ENCODE data around the gene IGF1. TPM values are rescaled to one million over a fixed set of nuclear protein-coding genes. Genes with fewer than 3 reads are reported as not detected.

IGF1 gene
- total and polyA plus RNA-seq, 11 donors, result 1.9 to 30.3 (median 13.3) TPM

DNA sequence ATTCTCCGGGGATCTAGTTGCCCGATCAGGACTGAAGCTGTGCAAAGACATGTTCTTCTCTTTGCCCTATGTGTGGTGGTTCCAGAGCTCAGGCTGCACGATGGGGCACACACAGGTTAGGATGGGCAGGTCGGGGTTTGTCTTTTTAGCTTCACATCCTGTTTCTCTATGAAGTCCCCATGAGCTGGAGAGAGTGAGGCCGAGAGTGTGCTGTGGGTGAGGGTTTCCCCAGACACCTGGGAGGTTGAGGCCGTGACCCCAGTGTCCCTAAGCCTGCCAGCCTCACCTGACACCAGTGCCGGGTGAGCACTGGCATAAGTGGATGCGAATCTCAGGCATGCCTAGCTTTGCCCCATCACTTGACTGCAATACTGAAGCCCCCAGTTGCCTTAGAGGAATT, 32.9 kb upstream of the IGF1 start:
- ATAC-seq (no peak), DNase-seq (no peak)
- no peak overlapping the region for H3K27ac ChIP-seq
- 63 to 79% (median 71%) methylated on average over 8 of the region's 8 CpGs for whole genome bisulfite sequencing, 4 donors
- no peaks in the 10 kb centered on the region for H3K4me1 ChIP-seq
- intact Hi-C loops (cut with DNase I), result no loop called here
- TF ChIP-seq POLR2A (IDR thresholded peaks at IDR 0.05), result no peak
- TF ChIP-seq, protein P1, sequence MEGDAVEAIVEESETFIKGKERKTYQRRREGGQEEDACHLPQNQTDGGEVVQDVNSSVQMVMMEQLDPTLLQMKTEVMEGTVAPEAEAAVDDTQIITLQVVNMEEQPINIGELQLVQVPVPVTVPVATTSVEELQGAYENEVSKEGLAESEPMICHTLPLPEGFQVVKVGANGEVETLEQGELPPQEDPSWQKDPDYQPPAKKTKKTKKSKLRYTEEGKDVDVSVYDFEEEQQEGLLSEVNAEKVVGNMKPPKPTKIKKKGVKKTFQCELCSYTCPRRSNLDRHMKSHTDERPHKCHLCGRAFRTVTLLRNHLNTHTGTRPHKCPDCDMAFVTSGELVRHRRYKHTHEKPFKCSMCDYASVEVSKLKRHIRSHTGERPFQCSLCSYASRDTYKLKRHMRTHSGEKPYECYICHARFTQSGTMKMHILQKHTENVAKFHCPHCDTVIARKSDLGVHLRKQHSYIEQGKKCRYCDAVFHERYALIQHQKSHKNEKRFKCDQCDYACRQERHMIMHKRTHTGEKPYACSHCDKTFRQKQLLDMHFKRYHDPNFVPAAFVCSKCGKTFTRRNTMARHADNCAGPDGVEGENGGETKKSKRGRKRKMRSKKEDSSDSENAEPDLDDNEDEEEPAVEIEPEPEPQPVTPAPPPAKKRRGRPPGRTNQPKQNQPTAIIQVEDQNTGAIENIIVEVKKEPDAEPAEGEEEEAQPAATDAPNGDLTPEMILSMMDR (IDR thresholded peaks at IDR 0.05), result no peak
- no peaks in the 10 kb centered on the region for H3K9me3 ChIP-seq
- H3K27me3 ChIP-seq, result no peaks in the 10 kb centered on the region
- no peaks in the 10 kb centered on the region for H3K36me3 ChIP-seq
- H3K4me3 ChIP-seq, result no peak overlapping the region

DNA sequence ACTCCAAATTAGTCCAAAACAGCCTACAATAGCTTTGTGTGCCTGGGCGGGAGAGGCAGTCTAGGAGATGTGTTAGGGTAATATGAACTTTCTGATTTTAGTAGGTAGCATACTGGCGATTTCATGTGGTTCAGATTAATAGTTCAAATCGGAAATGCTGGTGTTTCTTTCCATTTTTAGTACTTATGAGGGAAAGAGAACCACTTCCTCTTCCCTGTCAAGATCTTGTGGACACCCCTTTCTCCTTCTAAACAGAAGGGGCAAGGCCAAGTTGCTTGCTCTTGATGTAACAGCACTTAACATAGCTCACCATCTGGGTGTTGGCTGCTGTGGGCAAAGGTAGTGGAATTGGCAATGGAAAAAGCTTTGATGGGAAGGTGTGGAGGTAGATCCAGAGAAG, 32.2 kb upstream of the IGF1 start:
- DNase-seq (no peak), ATAC-seq (no peak)
- H3K4me3 ChIP-seq, result no peak overlapping the region
- peaks cover 0 to 2% (median 0%) of the 10 kb centered on the region in 12 donors for H3K9me3 ChIP-seq
- H3K4me1 ChIP-seq, result no peaks in the 10 kb centered on the region
- intact Hi-C loops (cut with DNase I), result no loop called here
- 58 to 70% (median 66%) methylated on average over 3 of the region's 3 CpGs for WGBS, 4 donors
- no peak for TF ChIP-seq POLR2A (IDR thresholded peaks at IDR 0.05)
- no peak overlapping the region for H3K27ac ChIP-seq
- no peaks in the 10 kb centered on the region for H3K36me3 ChIP-seq
- H3K27me3 ChIP-seq, result no peaks in the 10 kb centered on the region

DNA sequence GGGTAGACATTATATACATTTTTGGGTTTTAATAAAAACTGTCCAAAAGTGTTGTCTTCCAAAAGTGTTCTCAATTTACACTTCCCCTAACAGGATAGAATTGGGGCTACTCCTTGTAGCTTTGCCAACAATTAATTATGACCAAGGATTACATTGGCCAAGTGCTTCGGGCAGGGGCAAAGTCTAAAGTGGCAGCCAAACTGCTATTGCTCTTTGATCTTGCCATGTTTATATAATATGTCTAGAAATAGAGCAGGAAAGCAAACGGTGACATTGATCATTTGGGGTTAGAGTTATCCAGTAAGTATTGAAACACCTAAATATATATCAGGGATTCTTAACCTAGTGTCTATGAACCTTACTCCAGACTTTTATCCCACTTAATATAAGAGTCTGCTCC, 31.2 kb upstream of the IGF1 start:
- DNase-seq (no peak), ATAC-seq (no peak)
- no peak for TF ChIP-seq POLR2A (IDR thresholded peaks at IDR 0.05)
- TF ChIP-seq, protein P1 (IDR thresholded peaks at IDR 0.05), result no peak
- Histone ChIP-seq H3K9me3 (peaks cover 0 to 6% (median 0%) of the 10 kb centered on the region in 12 donors), H3K27ac (no peak overlapping the region), H3K27me3 (no peaks in the 10 kb centered on the region), H3K4me3 (no peak overlapping the region), H3K36me3 (no peaks in the 10 kb centered on the region), H3K4me1 (no peaks in the 10 kb centered on the region)
- intact Hi-C loops (cut with DNase I), result no loop called here
- 59 to 77% (median 63%) methylated on average over 2 of the region's 2 CpGs for WGBS, 4 donors

DNA sequence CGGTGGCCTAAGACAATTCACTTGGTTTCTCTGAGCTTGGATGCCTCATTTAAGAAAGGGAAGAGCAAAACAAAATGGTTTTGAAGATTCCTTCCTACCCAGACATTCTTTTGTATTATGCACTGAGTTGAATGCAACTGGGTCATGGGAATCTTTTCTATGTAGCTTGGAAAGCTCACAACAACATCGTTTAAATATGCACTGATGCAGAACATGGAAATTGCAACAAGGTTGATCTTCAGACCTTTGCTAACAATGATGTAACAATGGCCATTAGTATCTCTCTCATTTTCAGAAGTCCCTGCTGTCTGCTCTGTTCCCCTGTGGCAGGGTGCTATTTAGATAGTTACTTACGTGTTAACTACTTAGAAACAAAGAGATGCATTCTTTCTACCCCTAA, 30.1 kb upstream of the IGF1 start:
- H3K36me3 ChIP-seq, result no peaks in the 10 kb centered on the region
- ATAC-seq, result no peak
- intact Hi-C loops (cut with DNase I), result no loop called here
- no peak overlapping the region for H3K27ac ChIP-seq
- H3K9me3 ChIP-seq, result peaks cover 0 to 17% (median 0%) of the 10 kb centered on the region in 12 donors
- no peaks in the 10 kb centered on the region for H3K27me3 ChIP-seq
- DNase-seq, result no peak
- no peak overlapping the region for H3K4me3 ChIP-seq
- no peaks in the 10 kb centered on the region for H3K4me1 ChIP-seq
- no peak for TF ChIP-seq POLR2A (IDR thresholded peaks at IDR 0.05)
- TF ChIP-seq, protein P1 (IDR thresholded peaks at IDR 0.05), result no peak
- WGBS, 4 donors, result 41 to 56% (median 49%) methylated on average over 3 of the region's 3 CpGs

DNA sequence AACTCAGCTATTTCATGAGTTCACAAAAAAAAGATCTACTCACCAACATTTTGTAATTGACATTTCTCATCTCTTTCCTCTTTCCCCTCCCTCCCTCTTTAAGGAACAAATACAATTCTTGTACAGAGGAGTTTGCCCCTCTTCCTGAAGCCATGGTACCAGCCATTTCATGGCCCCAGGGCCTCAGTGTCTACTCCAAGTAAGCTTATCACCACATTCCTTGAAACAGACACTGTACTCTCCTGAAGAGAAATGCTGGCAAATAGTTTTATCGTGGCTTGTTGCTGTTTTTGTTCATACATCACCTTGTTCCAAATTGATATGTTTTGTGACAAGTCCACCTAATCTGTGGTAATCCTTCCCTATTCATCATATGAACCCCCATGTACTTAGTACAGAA, 29.7 kb upstream of the IGF1 start:
- Histone ChIP-seq H3K4me1 (peaks cover 0 to under 1% (median 0%) of the 10 kb centered on the region in 12 donors), H3K27me3 (no peaks in the 10 kb centered on the region), H3K4me3 (no peak overlapping the region), H3K36me3 (no peaks in the 10 kb centered on the region), H3K27ac (no peak overlapping the region), H3K9me3 (peaks cover 0 to 17% (median 0%) of the 10 kb centered on the region in 12 donors)
- WGBS, 4 donors, result 28 to 58% (median 47%) methylated on average over 1 of the region's 1 CpG
- TF ChIP-seq, protein P1 (IDR thresholded peaks at IDR 0.05), result no peak
- TF ChIP-seq POLR2A (IDR thresholded peaks at IDR 0.05), result no peak
- intact Hi-C loops (cut with DNase I), result no loop called here
- ATAC-seq, result no peak
- no peak for DNase-seq
